Gastrocnemius medialis (tissue), 4 donors: ENCODE measurements around the gene MORN5. TPM values are rescaled to one million over a fixed set of nuclear protein-coding genes. Genes with fewer than 3 reads are reported as not detected.
A peak's percentile ranks its signal among the peaks of the same experiment; 100 is the strongest.

ENCODE experiments used
- ATAC-seq, 2 donors: fragments of 150-250 bp; one replicate each; pipeline ENCODE4 v1.9.1; 2016
- DNase-seq, 2 donors: peaks; one replicate each; pipeline ENCODE4 v3.0.0-alpha.2; 2019
- H3K27ac ChIP-seq, 4 donors: fragments of 200-600 bp; sonication (generic); 1 replicate in 1 of 4; 2 replicates in 3 of 4; pipeline ENCODE4 v1.5.1; 2016 to 2018; ENCODE audit warnings: mild to moderate bottlenecking in 2 of 4, moderate library complexity in 1 of 4
- H3K27me3 ChIP-seq, 3 donors: fragments of 200-600 bp; sonication (generic) in 2 of 3; 1 replicate in 1 of 3; 2 replicates in 2 of 3; pipeline versions ENCODE4 v1.5.1 to v1.6.0; 2016 to 2019; ENCODE audit warnings: mild to moderate bottlenecking in 1 of 3, moderate library complexity in 1 of 3
- H3K36me3 ChIP-seq, 2 donors: fragments of 200-600 bp; sonication (generic) in 1 of 2; one replicate each; pipeline ENCODE4 v1.5.1; 2017 to 2018
- H3K4me1 ChIP-seq, 2 donors: fragments of 200-600 bp; sonication (generic) in 1 of 2; one replicate each; pipeline ENCODE4 v1.5.1; 2016 to 2017; ENCODE audit warnings: mild to moderate bottlenecking in 2 of 2
- H3K4me3 ChIP-seq, 4 donors: fragments of 200-600 bp; sonication (generic) in 3 of 4; 1 replicate in 1 of 4; 2 replicates in 3 of 4; pipeline ENCODE4 v1.5.1; 2016 to 2019; ENCODE audit warnings: mild to moderate bottlenecking in 2 of 4
- H3K9me3 ChIP-seq, 3 donors: fragments of 200-600 bp; sonication (generic) in 2 of 3; 1 replicate in 1 of 3; 2 replicates in 2 of 3; pipeline ENCODE4 v1.5.1; 2016 to 2019
- CTCF ChIP-seq, 5 experiments: fragments of 450-650 bp in 3 of 5; fragments of 200-600 bp in 2 of 5; sonication (generic) in 2 of 5; IDR thresholded peaks in 4 of 5; conservative IDR thresholded peaks in 1 of 5; 1 replicate in 4 of 5; 2 replicates in 1 of 5; pipeline ENCODE4 v1.5.1; 2016 to 2019; ENCODE audit warnings: antibody characterized with exemption in 5 of 5, mild to moderate bottlenecking in 3 of 5, moderate library complexity in 3 of 5
- POLR2A ChIP-seq, 2 donors: fragments of 450-650 bp; IDR thresholded peaks; one replicate each; pipeline ENCODE4 v1.6.1; 2017; ENCODE audit warnings: antibody characterized with exemption in 2 of 2, mild to moderate bottlenecking in 2 of 2, moderate library complexity in 2 of 2
- in situ Hi-C, 4 donors: fragments of 200-750 bp; cut with MboI; loops; one replicate each; pipeline versions ENCODE4 v1.15.0 to v1.8.0; 2017; ENCODE audit warnings: low sequenced_read_pairs in 4 of 4
- intact Hi-C: fragments of 100-400 bp; cut with DNase I; formaldehyde crosslinking; loops from one replicate; pipeline ENCODE4 v1.15.1; 2023; ENCODE audit warnings: low total_unique reads
- total RNA-seq, 4 donors: library from RNA; depleted of rRNA; stranded (reverse); fragments of >200 nt; gene quantifications; one replicate each; pipeline versions ENCODE4 v1.1.0 to v1.2.3, GENCODE V29; 2016

Gene MORN5
- total RNA-seq, 4 donors from 2014 or later, result not detected

- Histone ChIP-seq H3K27me3 (peaks cover 0 to 5% (median 4%) of the 10 kb centered on the region in 3 donors), H3K4me1 (no peaks in the 10 kb centered on the region), H3K36me3 (no peaks in the 10 kb centered on the region), H3K27ac (no peak overlapping the region), H3K9me3 (no peaks in the 10 kb centered on the region), H3K4me3 (no peak overlapping the region)
- TF ChIP-seq CTCF (IDR thresholded peaks at IDR 0.05 in 4 of 5, conservative IDR thresholded peaks at IDR 0.05 in 1 of 5), result no peak
- no peak for TF ChIP-seq POLR2A (IDR thresholded peaks at IDR 0.05)
- in situ Hi-C loops, result no loop called here
- intact Hi-C loops, result no loop called here
- ATAC-seq (no peak), DNase-seq (no peak)
Measured at GRCh38 chr9:122207096-122207495, 47.4 kb downstream of the MORN5 start.

- no peak for DNase-seq
- H3K4me1 ChIP-seq, result peaks cover 0 to 5% of the 10 kb centered on the region in 2 donors
- no peak for ATAC-seq
- H3K36me3 ChIP-seq, result no peaks in the 10 kb centered on the region
- peaks cover 19 to 28% (median 22%) of the 10 kb centered on the region in 3 donors for H3K27me3 ChIP-seq
- H3K4me3 ChIP-seq, result no peak overlapping the region
- intact Hi-C loops, result no loop called here
- no peak overlapping the region for H3K27ac ChIP-seq
- in situ Hi-C loops, result no loop called here
- no peak for TF ChIP-seq POLR2A (IDR thresholded peaks at IDR 0.05)
- TF ChIP-seq CTCF (IDR thresholded peaks at IDR 0.05 in 4 of 5, conservative IDR thresholded peaks at IDR 0.05 in 1 of 5), result no peak
- no peaks in the 10 kb centered on the region for H3K9me3 ChIP-seq
Measured at GRCh38 chr9:122209451-122209850, 49.7 kb downstream of the MORN5 start.

- in situ Hi-C loops (no loop called here), intact Hi-C loops (loop anchor here (5.0 to 10.0 kb wide), 2 partner anchors 88 to 150 kb away; no protein-coding TSS in a partner anchor)
- Histone ChIP-seq H3K27ac (no peak overlapping the region), H3K36me3 (no peaks in the 10 kb centered on the region), H3K27me3 (peaks cover 48 to 58% (median 51%) of the 10 kb centered on the region in 3 donors), H3K4me1 (peaks cover 0 to 5% of the 10 kb centered on the region in 2 donors), H3K9me3 (no peaks in the 10 kb centered on the region), H3K4me3 (no peak overlapping the region)
- DNase-seq, result no peak
- TF ChIP-seq CTCF (IDR thresholded peaks at IDR 0.05 in 4 of 5, conservative IDR thresholded peaks at IDR 0.05 in 1 of 5) (no peak), POLR2A (IDR thresholded peaks at IDR 0.05) (no peak)
- ATAC-seq, result no peak
Measured at GRCh38 chr9:122212473-122213004, 52.8 kb downstream of the MORN5 start.

- Histone ChIP-seq H3K9me3 (no peaks in the 10 kb centered on the region), H3K4me3 (peak overlapping the region in 3 of 4 donors; percentile 14 to 36 (median 30)), H3K27ac (no peak overlapping the region), H3K27me3 (peaks cover 54 to 64% (median 57%) of the 10 kb centered on the region in 3 donors), H3K36me3 (no peaks in the 10 kb centered on the region), H3K4me1 (peaks cover 0 to 5% of the 10 kb centered on the region in 2 donors)
- no peak for TF ChIP-seq POLR2A (IDR thresholded peaks at IDR 0.05)
- TF ChIP-seq CTCF (IDR thresholded peaks at IDR 0.05 in 4 of 5, conservative IDR thresholded peaks at IDR 0.05 in 1 of 5), result no peak
- DNase-seq, result no peak
- intact Hi-C loops, result loop anchor here (5.0 to 10.0 kb wide), 2 partner anchors 88 to 149 kb away; no protein-coding TSS in a partner anchor
- in situ Hi-C loops, result no loop called here
- no peak for ATAC-seq
Measured at GRCh38 chr9:122213102-122213588, 53.4 kb downstream of the MORN5 start.
